ENCODE results near the gene GRIN3B.

Gene GRIN3B

DNA sequence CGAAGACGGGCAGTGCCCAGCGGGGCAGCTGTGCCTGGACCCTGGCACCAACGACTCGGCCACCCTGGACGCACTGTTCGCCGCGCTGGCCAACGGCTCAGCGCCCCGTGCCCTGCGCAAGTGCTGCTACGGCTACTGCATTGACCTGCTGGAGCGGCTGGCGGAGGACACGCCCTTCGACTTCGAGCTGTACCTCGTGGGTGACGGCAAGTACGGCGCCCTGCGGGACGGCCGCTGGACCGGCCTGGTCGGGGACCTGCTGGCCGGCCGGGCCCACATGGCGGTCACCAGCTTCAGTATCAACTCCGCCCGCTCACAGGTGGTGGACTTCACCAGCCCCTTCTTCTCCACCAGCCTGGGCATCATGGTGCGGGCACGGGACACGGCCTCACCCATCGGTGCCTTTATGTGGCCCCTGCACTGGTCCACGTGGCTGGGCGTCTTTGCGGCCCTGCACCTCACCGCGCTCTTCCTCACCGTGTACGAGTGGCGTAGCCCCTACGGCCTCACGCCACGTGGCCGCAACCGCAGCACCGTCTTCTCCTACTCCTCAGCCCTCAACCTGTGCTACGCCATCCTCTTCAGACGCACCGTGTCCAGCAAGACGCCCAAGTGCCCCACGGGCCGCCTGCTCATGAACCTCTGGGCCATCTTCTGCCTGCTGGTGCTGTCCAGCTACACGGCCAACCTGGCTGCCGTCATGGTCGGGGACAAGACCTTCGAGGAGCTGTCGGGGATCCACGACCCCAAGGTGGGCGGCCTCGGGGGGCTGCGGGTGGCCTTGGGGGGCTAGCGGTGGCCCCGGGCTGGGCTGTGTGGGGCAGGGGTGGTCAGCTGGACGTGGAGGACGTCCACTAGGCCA, 4.8 kb downstream of the GRIN3B start (continued):
- TF ChIP-seq, protein P1, sequence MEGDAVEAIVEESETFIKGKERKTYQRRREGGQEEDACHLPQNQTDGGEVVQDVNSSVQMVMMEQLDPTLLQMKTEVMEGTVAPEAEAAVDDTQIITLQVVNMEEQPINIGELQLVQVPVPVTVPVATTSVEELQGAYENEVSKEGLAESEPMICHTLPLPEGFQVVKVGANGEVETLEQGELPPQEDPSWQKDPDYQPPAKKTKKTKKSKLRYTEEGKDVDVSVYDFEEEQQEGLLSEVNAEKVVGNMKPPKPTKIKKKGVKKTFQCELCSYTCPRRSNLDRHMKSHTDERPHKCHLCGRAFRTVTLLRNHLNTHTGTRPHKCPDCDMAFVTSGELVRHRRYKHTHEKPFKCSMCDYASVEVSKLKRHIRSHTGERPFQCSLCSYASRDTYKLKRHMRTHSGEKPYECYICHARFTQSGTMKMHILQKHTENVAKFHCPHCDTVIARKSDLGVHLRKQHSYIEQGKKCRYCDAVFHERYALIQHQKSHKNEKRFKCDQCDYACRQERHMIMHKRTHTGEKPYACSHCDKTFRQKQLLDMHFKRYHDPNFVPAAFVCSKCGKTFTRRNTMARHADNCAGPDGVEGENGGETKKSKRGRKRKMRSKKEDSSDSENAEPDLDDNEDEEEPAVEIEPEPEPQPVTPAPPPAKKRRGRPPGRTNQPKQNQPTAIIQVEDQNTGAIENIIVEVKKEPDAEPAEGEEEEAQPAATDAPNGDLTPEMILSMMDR (tag by site-specific recombination; IDR thresholded peaks at IDR 0.05) = no peak

DNA sequence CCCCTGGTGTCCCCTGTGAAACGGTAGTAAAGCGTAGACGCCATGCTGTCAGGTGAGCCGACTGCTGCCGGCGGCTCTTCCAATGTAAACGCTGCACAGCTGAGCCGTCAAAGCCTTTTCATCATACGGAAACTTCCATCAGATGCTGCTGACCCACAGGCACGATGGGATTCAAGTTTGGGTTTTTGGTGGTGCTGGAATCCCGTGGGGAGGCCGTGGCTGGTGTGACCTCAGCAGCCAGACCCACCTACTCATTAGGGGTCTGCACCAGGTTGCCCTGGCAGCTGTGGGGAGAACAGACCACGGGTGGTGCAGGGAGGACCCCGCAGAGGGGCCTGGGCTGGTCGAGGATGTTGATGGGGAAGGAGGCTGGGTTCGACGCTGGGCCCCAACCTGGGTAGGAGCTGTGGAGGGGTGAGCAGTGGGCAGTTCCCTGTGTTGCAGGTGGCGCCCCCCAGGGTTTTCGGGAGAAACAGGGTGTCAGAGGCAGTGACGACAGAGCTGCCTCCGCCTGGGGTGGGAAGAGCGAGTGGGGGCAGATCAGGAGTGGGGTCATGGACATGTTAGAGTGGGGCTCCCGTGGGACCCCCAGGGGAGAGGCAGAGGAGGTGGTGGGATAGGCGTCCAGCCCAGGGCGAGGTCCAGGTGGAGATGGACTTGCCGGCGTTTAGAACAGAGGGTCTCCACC, 6.6 kb downstream of the GRIN3B start:
- peak; percentile 64; the same call in 1 of the 2 replicates for TF ChIP-seq KLF1 (tag by site-specific recombination; IDR thresholded peaks at IDR 0.05)
- TF ChIP-seq, protein P2, sequence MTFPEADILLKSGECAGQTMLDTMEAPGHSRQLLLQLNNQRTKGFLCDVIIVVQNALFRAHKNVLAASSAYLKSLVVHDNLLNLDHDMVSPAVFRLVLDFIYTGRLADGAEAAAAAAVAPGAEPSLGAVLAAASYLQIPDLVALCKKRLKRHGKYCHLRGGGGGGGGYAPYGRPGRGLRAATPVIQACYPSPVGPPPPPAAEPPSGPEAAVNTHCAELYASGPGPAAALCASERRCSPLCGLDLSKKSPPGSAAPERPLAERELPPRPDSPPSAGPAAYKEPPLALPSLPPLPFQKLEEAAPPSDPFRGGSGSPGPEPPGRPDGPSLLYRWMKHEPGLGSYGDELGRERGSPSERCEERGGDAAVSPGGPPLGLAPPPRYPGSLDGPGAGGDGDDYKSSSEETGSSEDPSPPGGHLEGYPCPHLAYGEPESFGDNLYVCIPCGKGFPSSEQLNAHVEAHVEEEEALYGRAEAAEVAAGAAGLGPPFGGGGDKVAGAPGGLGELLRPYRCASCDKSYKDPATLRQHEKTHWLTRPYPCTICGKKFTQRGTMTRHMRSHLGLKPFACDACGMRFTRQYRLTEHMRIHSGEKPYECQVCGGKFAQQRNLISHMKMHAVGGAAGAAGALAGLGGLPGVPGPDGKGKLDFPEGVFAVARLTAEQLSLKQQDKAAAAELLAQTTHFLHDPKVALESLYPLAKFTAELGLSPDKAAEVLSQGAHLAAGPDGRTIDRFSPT (tag by site-specific recombination; IDR thresholded peaks at IDR 0.05) = peak; percentile 34; the same call in 1 of the 2 replicates
- TF ChIP-seq ZFP69B (tag by site-specific recombination; IDR thresholded peaks at IDR 0.05) = peak; percentile 24; the same call in 1 of the 2 replicates
- TF ChIP-seq ZNF558 (tag by site-specific recombination; IDR thresholded peaks at IDR 0.05) = no peak
- TF ChIP-seq GLIS1 (tag by site-specific recombination; IDR thresholded peaks at IDR 0.05) = peak; percentile 53
- peak; percentile 88 for TF ChIP-seq GLIS2 (tag by site-specific recombination; IDR thresholded peaks at IDR 0.05)
- TF ChIP-seq ZNF600 (tag by site-specific recombination; IDR thresholded peaks at IDR 0.05) = peak; percentile 67; the same call in 1 of the 2 replicates
- no peak for TF ChIP-seq ZNF623 (tag by site-specific recombination; IDR thresholded peaks at IDR 0.05)
- no peak for TF ChIP-seq ZNF248 (tag by site-specific recombination; IDR thresholded peaks at IDR 0.05)
- TF ChIP-seq OSR2 (tag by site-specific recombination; IDR thresholded peaks at IDR 0.05) = no peak
- no peak for TF ChIP-seq ZNF670 (tag by site-specific recombination; IDR thresholded peaks at IDR 0.05; ENCODE audit: low read depth)
- TF ChIP-seq ZNF596 (tag by site-specific recombination; IDR thresholded peaks at IDR 0.05) = no peak
- TF ChIP-seq PRDM1 (tag by site-specific recombination; IDR thresholded peaks at IDR 0.05) = no peak
- TF ChIP-seq ZNF157 (tag by site-specific recombination; IDR thresholded peaks at IDR 0.05) = no peak
- TF ChIP-seq ZNF214 (tag by site-specific recombination; IDR thresholded peaks at IDR 0.05; ENCODE audit: borderline replicate concordance) = no peak
- TF ChIP-seq ZNF155 (tag by site-specific recombination; IDR thresholded peaks at IDR 0.05) = no peak
- TF ChIP-seq, protein P3, sequence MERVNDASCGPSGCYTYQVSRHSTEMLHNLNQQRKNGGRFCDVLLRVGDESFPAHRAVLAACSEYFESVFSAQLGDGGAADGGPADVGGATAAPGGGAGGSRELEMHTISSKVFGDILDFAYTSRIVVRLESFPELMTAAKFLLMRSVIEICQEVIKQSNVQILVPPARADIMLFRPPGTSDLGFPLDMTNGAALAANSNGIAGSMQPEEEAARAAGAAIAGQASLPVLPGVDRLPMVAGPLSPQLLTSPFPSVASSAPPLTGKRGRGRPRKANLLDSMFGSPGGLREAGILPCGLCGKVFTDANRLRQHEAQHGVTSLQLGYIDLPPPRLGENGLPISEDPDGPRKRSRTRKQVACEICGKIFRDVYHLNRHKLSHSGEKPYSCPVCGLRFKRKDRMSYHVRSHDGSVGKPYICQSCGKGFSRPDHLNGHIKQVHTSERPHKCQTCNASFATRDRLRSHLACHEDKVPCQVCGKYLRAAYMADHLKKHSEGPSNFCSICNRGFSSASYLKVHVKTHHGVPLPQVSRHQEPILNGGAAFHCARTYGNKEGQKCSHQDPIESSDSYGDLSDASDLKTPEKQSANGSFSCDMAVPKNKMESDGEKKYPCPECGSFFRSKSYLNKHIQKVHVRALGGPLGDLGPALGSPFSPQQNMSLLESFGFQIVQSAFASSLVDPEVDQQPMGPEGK (tag by site-specific recombination; IDR thresholded peaks at IDR 0.05) = peak; percentile 70
- peak; percentile 51 for TF ChIP-seq ZNF341 (tag by site-specific recombination; IDR thresholded peaks at IDR 0.05; ENCODE audit: low read depth)
- TF ChIP-seq, protein P4, sequence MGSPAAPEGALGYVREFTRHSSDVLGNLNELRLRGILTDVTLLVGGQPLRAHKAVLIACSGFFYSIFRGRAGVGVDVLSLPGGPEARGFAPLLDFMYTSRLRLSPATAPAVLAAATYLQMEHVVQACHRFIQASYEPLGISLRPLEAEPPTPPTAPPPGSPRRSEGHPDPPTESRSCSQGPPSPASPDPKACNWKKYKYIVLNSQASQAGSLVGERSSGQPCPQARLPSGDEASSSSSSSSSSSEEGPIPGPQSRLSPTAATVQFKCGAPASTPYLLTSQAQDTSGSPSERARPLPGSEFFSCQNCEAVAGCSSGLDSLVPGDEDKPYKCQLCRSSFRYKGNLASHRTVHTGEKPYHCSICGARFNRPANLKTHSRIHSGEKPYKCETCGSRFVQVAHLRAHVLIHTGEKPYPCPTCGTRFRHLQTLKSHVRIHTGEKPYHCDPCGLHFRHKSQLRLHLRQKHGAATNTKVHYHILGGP (tag by site-specific recombination; IDR thresholded peaks at IDR 0.05) = no peak
- peak; percentile 51; the same call in 1 of the 2 replicates for TF ChIP-seq KLF8 (tag by site-specific recombination; IDR thresholded peaks at IDR 0.05)
- no peak for TF ChIP-seq SP3 (tag by site-specific recombination; IDR thresholded peaks at IDR 0.05)
- no peaks in the 10 kb centered on the region for H3K9me3 ChIP-seq (ENCODE audit: control insufficient read depth, insufficient read depth, low read depth, low read length)
- CTCF ChIA-PET = interaction anchor here (0.6 to 1.5 kb wide), 2 partner anchors 12 to 234 kb away, joined by 4 read pairs; no protein-coding TSS in a partner anchor
- no peak overlapping the region for H3K27ac ChIP-seq (ENCODE audit: extremely low read depth, low read depth, low read length)
- no peaks in the 10 kb centered on the region for H3K4me1 ChIP-seq (ENCODE audit: control insufficient read depth, insufficient read depth, low read length)
- peaks cover 0 to 20% of the 10 kb centered on the region in 2 experiments; a peak in 1 of 3 replicates for H3K36me3 ChIP-seq (ENCODE audit: control insufficient read depth in 2 of 2, insufficient read depth in 1 of 2, low read length in 2 of 2)
- no peak overlapping the region for H3K4me3 ChIP-seq (ENCODE audit: low read depth, low read length)
- POLR2A ChIA-PET = interaction anchor here (1.3 kb wide), 1 partner anchor 9 kb away, joined by 4 read pairs; no protein-coding TSS in a partner anchor
